ENCODE measurements around the gene ZMIZ2. TPM values are rescaled to one million over a fixed set of nuclear protein-coding genes. Genes with fewer than 3 reads are reported as not detected.

ZMIZ2 gene
- total RNA-seq, 1 donor: 18.8 TPM

DNA sequence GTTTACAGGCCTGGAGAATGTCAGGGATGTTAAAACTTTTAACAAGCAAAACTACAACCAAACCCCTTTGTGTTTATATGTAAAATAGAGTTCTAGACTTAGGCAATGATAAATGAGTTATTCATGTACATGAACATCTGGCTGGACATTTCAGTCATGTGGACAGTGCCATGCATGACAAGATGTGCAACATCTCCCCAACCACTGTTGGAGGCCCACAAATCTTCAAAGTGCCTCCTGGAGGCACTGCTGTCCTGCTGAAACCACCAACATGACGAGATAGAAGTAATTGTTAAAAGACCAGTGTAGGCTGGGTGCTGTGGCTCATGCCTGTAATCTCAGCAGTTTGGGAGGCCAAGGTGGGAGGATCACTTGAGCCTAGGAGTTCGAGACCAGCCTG, 66.3 kb downstream of the ZMIZ2 start:
- TF ChIP-seq, protein P1, sequence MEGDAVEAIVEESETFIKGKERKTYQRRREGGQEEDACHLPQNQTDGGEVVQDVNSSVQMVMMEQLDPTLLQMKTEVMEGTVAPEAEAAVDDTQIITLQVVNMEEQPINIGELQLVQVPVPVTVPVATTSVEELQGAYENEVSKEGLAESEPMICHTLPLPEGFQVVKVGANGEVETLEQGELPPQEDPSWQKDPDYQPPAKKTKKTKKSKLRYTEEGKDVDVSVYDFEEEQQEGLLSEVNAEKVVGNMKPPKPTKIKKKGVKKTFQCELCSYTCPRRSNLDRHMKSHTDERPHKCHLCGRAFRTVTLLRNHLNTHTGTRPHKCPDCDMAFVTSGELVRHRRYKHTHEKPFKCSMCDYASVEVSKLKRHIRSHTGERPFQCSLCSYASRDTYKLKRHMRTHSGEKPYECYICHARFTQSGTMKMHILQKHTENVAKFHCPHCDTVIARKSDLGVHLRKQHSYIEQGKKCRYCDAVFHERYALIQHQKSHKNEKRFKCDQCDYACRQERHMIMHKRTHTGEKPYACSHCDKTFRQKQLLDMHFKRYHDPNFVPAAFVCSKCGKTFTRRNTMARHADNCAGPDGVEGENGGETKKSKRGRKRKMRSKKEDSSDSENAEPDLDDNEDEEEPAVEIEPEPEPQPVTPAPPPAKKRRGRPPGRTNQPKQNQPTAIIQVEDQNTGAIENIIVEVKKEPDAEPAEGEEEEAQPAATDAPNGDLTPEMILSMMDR (IDR thresholded peaks at IDR 0.05; ENCODE audit: extremely low read depth, low read depth, low read length): no peak
- H3K9me3 ChIP-seq (ENCODE audit: low read depth, low read length): no peaks in the 10 kb centered on the region
- H3K36me3 ChIP-seq (ENCODE audit: insufficient read depth, low read length): no peaks in the 10 kb centered on the region
- no peaks in the 10 kb centered on the region for H3K4me1 ChIP-seq (ENCODE audit: insufficient read depth, low read length)
- no peak overlapping the region for H3K4me2 ChIP-seq (ENCODE audit: insufficient read depth, low read length)
- DNase-seq (ENCODE audit: insufficient read length, low spot score, missing footprints): no peak
- no peaks in the 10 kb centered on the region for H3K27me3 ChIP-seq (ENCODE audit: insufficient read depth, low read length)
- H3K27ac ChIP-seq (ENCODE audit: low read depth, low read length): no peak overlapping the region
- H3K79me2 ChIP-seq (ENCODE audit: insufficient read depth, low read length): no peaks in the 10 kb centered on the region
- H3K4me3 ChIP-seq (ENCODE audit: insufficient read depth, low read length): no peak overlapping the region
- no peak overlapping the region for H2AFZ ChIP-seq (ENCODE audit: low read length)
- no peaks in the 10 kb centered on the region for H4K20me1 ChIP-seq (ENCODE audit: insufficient read depth, low read length)

DNA sequence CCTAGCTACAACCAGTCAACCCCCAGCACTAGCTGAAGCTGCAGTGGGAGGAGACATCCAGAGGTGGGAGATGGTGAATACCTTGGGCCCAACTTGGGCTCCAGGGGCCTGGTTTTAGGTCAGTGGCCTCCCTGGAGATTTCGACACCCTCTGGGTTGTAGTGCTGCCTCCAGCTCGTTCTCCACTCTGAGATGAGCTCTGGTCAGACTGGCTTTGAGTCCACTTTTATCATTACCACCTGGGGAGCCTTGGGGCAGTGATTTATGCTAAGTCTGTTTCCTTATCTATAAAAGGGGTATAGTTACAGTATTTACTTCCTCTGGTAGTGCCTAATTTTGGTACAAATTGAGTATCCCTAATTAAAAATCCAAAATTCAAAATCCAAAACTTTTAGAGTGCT, 70.6 kb downstream of the ZMIZ2 start:
- H3K79me2 ChIP-seq (ENCODE audit: insufficient read depth, low read length): no peaks in the 10 kb centered on the region
- no peak overlapping the region for H2AFZ ChIP-seq (ENCODE audit: low read length)
- no peaks in the 10 kb centered on the region for H3K36me3 ChIP-seq (ENCODE audit: insufficient read depth, low read length)
- no peaks in the 10 kb centered on the region for H3K27me3 ChIP-seq (ENCODE audit: insufficient read depth, low read length)
- no peaks in the 10 kb centered on the region for H3K9me3 ChIP-seq (ENCODE audit: low read depth, low read length)
- no peak overlapping the region for H3K4me2 ChIP-seq (ENCODE audit: insufficient read depth, low read length)
- no peak overlapping the region for H3K4me3 ChIP-seq (ENCODE audit: insufficient read depth, low read length)
- no peaks in the 10 kb centered on the region for H4K20me1 ChIP-seq (ENCODE audit: insufficient read depth, low read length)
- TF ChIP-seq, protein P1 (IDR thresholded peaks at IDR 0.05; ENCODE audit: extremely low read depth, low read depth, low read length): no peak
- H3K4me1 ChIP-seq (ENCODE audit: insufficient read depth, low read length): no peaks in the 10 kb centered on the region
- H3K27ac ChIP-seq (ENCODE audit: low read depth, low read length): no peak overlapping the region
- peak; percentile 27 for DNase-seq (ENCODE audit: insufficient read length, low spot score, missing footprints)

Other genes with a start within 250 kb of the ZMIZ2 start
- not detected in 2 replicates for gene NPC1L1, start 207.5 kb upstream of the ZMIZ2 start, total RNA-seq
- 34.7 and 38.9 TPM in 2 replicates for gene DDX56, start 174.9 kb upstream of the ZMIZ2 start, total RNA-seq
- gene TMED4, start 166.6 kb upstream of the ZMIZ2 start, total RNA-seq: 84.3 and 90.1 TPM in 2 replicates
- gene OGDH, start 142.2 kb upstream of the ZMIZ2 start, total RNA-seq: 59.2 and 64.4 TPM in 2 replicates
- gene PPIA, start 47.8 kb downstream of the ZMIZ2 start, total RNA-seq: 1,505 and 1,612 TPM in 2 replicates
- gene H2AZ2, start 99.2 kb downstream of the ZMIZ2 start, total RNA-seq: 93.7 and 98.1 TPM in 2 replicates
- 22.7 and 22.8 TPM in 2 replicates for gene PURB, start 136.7 kb downstream of the ZMIZ2 start, total RNA-seq
- 0.29 and 0.36 TPM in 2 replicates for gene MYO1G, start 230.2 kb downstream of the ZMIZ2 start, total RNA-seq